ENCODE results near the gene SUPT16H. TPM values are rescaled to one million over a fixed set of nuclear protein-coding genes. Genes with fewer than 3 reads are reported as not detected.
"Not testable (repeated sequence)": the region's sequence is repeated elsewhere in the genome, so short reads cannot be mapped to it uniquely, and the experiment has no call there.

SUPT16H gene
- 119 and 127 TPM in 2 replicates for total RNA-seq (2014; rRNA removed; shearing (Covaris generic))
- polyA plus RNA-seq (2014; cell fraction: nucleus; rRNA removed), result 149 and 166 TPM in 2 replicates

- DNase-seq (ENCODE audit: extremely low read depth, low read depth), result peak; percentile 94
Measured at GRCh38 chr14:21383848-21384493, at the start of gene SUPT16H. Gene SUPT16H, minus strand, starts transcription at chr14:21384019. Its CDS starts 92 bp downstream, at chr14:21383927.

GRCh38 chr14:21431126-21431525 is 47.3 kb upstream of the SUPT16H start:
- DNase-seq (ENCODE audit: extremely low read depth, low read depth), result no peak

GRCh38 chr14:21428930-21429329 is 45.1 kb upstream of the SUPT16H start:
- no peak for DNase-seq (ENCODE audit: extremely low read depth, low read depth)

GRCh38 chr14:21426692-21427091 is 42.9 kb upstream of the SUPT16H start:
- DNase-seq (ENCODE audit: extremely low read depth, low read depth), result no peak

GRCh38 chr14:21419528-21419927 is 35.7 kb upstream of the SUPT16H start:
- DNase-seq (ENCODE audit: extremely low read depth, low read depth), result no peak

GRCh38 chr14:21415329-21415728 is 31.5 kb upstream of the SUPT16H start:
- DNase-seq (ENCODE audit: extremely low read depth, low read depth), result no peak

GRCh38 chr14:21414137-21414631 is 30.4 kb upstream of the SUPT16H start:
- no peak for DNase-seq (ENCODE audit: extremely low read depth, low read depth)

GRCh38 chr14:21408147-21408546 is 24.3 kb upstream of the SUPT16H start:
- no peak for DNase-seq (ENCODE audit: extremely low read depth, low read depth)

GRCh38 chr14:21406213-21406612 is 22.4 kb upstream of the SUPT16H start:
- no peak for DNase-seq (ENCODE audit: extremely low read depth, low read depth)

- no peak for DNase-seq (ENCODE audit: extremely low read depth, low read depth)
Measured at GRCh38 chr14:21405097-21405496, 21.3 kb upstream of the SUPT16H start.

GRCh38 chr14:21399311-21399870 is 15.6 kb upstream of the SUPT16H start:
- DNase-seq (ENCODE audit: extremely low read depth, low read depth), result no peak

GRCh38 chr14:21398901-21399300 is 15.1 kb upstream of the SUPT16H start:
- DNase-seq (ENCODE audit: extremely low read depth, low read depth), result no peak

- DNase-seq (ENCODE audit: extremely low read depth, low read depth), result no peak
Measured at GRCh38 chr14:21395450-21395849, 11.6 kb upstream of the SUPT16H start.

GRCh38 chr14:21385188-21385904 is 1.5 kb upstream of the SUPT16H start:
- no peak for DNase-seq (ENCODE audit: extremely low read depth, low read depth)

- DNase-seq (ENCODE audit: extremely low read depth, low read depth), result no peak
Measured at GRCh38 chr14:21384494-21384851, 654 bp upstream of the SUPT16H start.

- DNase-seq (ENCODE audit: extremely low read depth, low read depth), result no peak
Measured at GRCh38 chr14:21382886-21383847, 652 bp downstream of the SUPT16H start.

GRCh38 chr14:21382095-21382494 is 1.7 kb downstream of the SUPT16H start:
- no peak for DNase-seq (ENCODE audit: extremely low read depth, low read depth)

- DNase-seq (ENCODE audit: extremely low read depth, low read depth), result no peak
Measured at GRCh38 chr14:21379338-21379737, 4.5 kb downstream of the SUPT16H start.

GRCh38 chr14:21373980-21374379 is 9.8 kb downstream of the SUPT16H start:
- DNase-seq (ENCODE audit: extremely low read depth, low read depth), result no peak

- not testable (repeated sequence) for DNase-seq (ENCODE audit: extremely low read depth, low read depth)
Measured at GRCh38 chr14:21372814-21373213, 11.0 kb downstream of the SUPT16H start.
